22Rv1 (cell line): ENCODE data around the gene GABRD.

Source experiments
- ZFX ChIP-seq: fragments of 450-650 bp; IDR thresholded peaks from 2 replicates; pipeline ENCODE4 v1.6.1; 2017; ENCODE audit warnings: antibody characterized with exemption, borderline replicate concordance
- TF ChIP-seq, protein P1 (sequence below): fragments of 450-650 bp; IDR thresholded peaks from 2 replicates; pipeline ENCODE4 v1.5.1; 2017; ENCODE audit warnings: mild to moderate bottlenecking

DNA sequence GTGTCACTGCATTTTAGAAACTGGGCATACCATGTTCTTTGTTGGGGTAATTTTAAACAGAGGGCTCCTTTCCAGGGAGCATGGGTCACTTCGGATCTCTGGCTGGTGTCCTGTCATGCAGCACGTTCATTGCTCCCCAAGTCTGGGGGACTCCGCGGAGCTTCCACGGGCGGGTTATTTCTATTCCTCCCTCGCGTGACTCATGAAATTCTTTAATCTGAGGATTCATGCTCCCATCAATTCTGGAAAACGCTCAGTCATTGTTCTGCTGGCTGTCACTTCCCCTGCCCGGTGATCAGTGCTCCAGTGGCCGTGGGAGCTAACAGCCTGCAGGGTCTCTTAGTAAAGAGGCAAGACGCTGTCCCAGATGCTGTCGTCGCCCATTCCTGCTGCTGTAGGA is 43.6 kb upstream of the GABRD start:
- TF ChIP-seq, protein P1, sequence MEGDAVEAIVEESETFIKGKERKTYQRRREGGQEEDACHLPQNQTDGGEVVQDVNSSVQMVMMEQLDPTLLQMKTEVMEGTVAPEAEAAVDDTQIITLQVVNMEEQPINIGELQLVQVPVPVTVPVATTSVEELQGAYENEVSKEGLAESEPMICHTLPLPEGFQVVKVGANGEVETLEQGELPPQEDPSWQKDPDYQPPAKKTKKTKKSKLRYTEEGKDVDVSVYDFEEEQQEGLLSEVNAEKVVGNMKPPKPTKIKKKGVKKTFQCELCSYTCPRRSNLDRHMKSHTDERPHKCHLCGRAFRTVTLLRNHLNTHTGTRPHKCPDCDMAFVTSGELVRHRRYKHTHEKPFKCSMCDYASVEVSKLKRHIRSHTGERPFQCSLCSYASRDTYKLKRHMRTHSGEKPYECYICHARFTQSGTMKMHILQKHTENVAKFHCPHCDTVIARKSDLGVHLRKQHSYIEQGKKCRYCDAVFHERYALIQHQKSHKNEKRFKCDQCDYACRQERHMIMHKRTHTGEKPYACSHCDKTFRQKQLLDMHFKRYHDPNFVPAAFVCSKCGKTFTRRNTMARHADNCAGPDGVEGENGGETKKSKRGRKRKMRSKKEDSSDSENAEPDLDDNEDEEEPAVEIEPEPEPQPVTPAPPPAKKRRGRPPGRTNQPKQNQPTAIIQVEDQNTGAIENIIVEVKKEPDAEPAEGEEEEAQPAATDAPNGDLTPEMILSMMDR: no peak
- no peak for TF ChIP-seq ZFX
